Glutamatergic neuron (in vitro differentiated cells): Measurements from ENCODE around the gene FSTL4. TPM values are rescaled to one million over a fixed set of nuclear protein-coding genes. Genes with fewer than 3 reads are reported as not detected.

Source experiments
- DNase-seq: peaks from one replicate; pipeline ENCODE4 v3.0.0; 2022
- H3K27ac Mint-ChIP-seq: one replicate; pipeline ENCODE4 v1.8.0; 2020; ENCODE audit warnings: mild to moderate bottlenecking, mixed read lengths, inconsistent platforms; ENCODE audit not compliant: unreplicated experiment
- H3K27me3 Mint-ChIP-seq: one replicate; pipeline ENCODE4 v1.8.0; 2020; ENCODE audit warnings: mild to moderate bottlenecking, moderate library complexity, mixed read lengths, inconsistent platforms; ENCODE audit not compliant: unreplicated experiment
- H3K36me3 Mint-ChIP-seq: one replicate; pipeline ENCODE4 v1.8.0; 2020; ENCODE audit warnings: mild to moderate bottlenecking, mixed read lengths, inconsistent platforms; ENCODE audit not compliant: unreplicated experiment
- H3K4me1 Mint-ChIP-seq: one replicate; pipeline ENCODE4 v1.8.0; 2020; ENCODE audit warnings: mild to moderate bottlenecking, low read depth, mixed read lengths, inconsistent platforms; ENCODE audit not compliant: unreplicated experiment
- H3K4me3 Mint-ChIP-seq: one replicate; pipeline ENCODE4 v1.8.0; 2020; ENCODE audit warnings: mild to moderate bottlenecking, mixed read lengths, inconsistent platforms; ENCODE audit not compliant: unreplicated experiment
- H3K9me3 Mint-ChIP-seq: one replicate; pipeline ENCODE4 v1.8.0; 2020; ENCODE audit warnings: mild to moderate bottlenecking, moderate library complexity, mixed read lengths, inconsistent platforms; ENCODE audit not compliant: unreplicated experiment
- CTCF ChIP-seq: fragments of 200-600 bp; sonication (generic); IDR thresholded peaks from one replicate; pipeline ENCODE4 v1.5.0; 2021; ENCODE audit not compliant: partially characterized antibody, unreplicated experiment
- total RNA-seq: library from RNA; stranded (reverse); fragmentation: NEBNext Ultra II Directional; extraction: Animal tissue kit (Norgen Biotek cat#: 25700); gene quantifications from one replicate; pipeline ENCODE4 v1.2.1, GENCODE V29; 2021; ENCODE audit not compliant: unreplicated experiment

FSTL4 gene
- total RNA-seq, 1 donor from 2014 or later = 29.0 TPM

- no peak for TF ChIP-seq CTCF
- Mint-ChIP-seq H3K4me1 (peaks cover 31% of the 10 kb centered on the region), H3K27me3 (peaks cover 6% of the 10 kb centered on the region), H3K36me3 (peaks cover 7% of the 10 kb centered on the region), H3K4me3 (no peak overlapping the region), H3K27ac (no peak overlapping the region), H3K9me3 (peaks cover 6% of the 10 kb centered on the region)
- no peak for DNase-seq
Measured at GRCh38 chr5:133367984-133368383, 244.4 kb downstream of the FSTL4 start.

DNA sequence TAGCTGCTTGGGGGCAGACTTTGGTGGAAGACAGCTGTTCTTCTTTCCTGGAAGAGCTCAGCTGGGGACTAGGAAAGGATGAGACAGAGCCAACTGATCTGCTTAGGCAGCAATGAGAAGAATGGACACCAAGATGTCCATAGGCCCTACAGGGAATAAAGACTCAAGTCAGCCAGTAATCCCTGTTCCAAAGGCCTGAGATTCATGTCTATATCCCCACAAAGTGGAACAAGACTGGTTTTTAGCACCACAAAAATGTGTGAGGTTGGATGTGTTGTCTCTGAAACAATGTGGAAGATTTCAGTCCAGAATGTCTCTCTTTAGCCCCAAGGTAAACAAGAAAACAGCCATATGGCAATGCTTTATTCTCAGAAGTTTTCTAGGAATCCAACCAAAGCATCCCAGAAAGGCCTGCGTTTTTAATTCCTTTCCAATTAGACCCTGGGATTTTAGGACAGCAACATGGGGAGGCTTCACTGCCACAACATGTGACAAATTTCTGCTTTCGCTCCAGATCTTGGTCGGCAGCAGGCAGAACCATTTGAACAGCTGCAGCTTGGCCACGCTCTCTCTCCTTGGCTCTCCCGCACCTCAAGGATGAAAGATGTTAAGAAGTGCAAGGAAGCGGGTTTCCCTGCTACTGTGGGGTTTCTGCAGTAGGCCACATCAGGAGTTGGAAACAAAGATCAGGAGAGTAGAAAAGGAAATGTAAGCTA lies 245.1 kb downstream of the FSTL4 start:
- peaks cover 31% of the 10 kb centered on the region for H3K4me1 Mint-ChIP-seq
- H3K9me3 Mint-ChIP-seq = peaks cover 6% of the 10 kb centered on the region
- H3K4me3 Mint-ChIP-seq = no peak overlapping the region
- peaks cover 6% of the 10 kb centered on the region for H3K27me3 Mint-ChIP-seq
- peaks cover 7% of the 10 kb centered on the region for H3K36me3 Mint-ChIP-seq
- DNase-seq = no peak
- H3K27ac Mint-ChIP-seq = no peak overlapping the region
- TF ChIP-seq CTCF = no peak

DNA sequence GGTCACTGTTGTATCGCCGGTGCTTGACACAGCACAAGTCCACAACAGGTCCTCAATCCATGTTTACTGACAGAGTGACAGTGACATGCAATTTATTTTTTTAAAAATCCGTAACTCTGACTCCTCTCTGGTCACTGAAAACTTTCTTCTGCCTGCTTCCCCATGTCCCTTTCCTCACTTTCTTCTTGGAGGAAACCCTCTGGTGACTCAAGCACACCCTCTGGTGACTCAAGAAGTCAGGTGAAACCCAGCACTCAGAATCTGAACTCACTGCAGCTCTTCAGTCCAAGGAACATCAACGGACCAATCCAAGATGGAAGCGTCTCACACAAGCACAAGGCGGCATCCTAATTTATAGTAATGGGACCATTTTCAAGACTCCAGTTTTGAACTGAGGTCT lies 245.9 kb downstream of the FSTL4 start:
- no peak for TF ChIP-seq CTCF
- H3K4me1 Mint-ChIP-seq = peaks cover 29% of the 10 kb centered on the region

DNA sequence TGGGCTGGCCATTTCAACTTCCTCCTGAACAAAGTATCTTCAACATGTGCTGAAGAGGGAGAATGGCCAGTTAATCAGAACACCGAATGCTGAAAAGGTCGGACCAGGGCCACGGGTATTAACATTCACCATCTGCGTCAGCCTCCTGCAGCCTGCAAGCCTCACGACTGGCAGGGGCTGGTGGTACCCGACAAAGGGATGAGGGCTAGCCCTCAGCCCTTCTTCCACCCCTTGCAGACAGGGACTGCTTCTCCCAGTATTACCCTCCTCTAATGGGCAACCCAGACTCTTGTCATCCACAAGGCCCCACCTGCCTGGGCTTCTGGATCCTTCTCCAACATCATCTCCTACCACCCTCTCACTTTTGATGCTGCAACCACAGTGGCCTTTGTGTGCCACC lies 246.6 kb downstream of the FSTL4 start:
- peaks cover 29% of the 10 kb centered on the region for H3K4me1 Mint-ChIP-seq
- DNase-seq = no peak
- H3K4me3 Mint-ChIP-seq = peak overlapping the region; percentile 35
- H3K9me3 Mint-ChIP-seq = peaks cover 6% of the 10 kb centered on the region
- TF ChIP-seq CTCF = no peak
- no peak overlapping the region for H3K27ac Mint-ChIP-seq
- peaks cover 3% of the 10 kb centered on the region for H3K27me3 Mint-ChIP-seq
- H3K36me3 Mint-ChIP-seq = peaks cover 7% of the 10 kb centered on the region

More for the DNA sequence above, 245.9 kb downstream of the FSTL4 start:
- Mint-ChIP-seq H3K9me3 (peaks cover 6% of the 10 kb centered on the region), H3K36me3 (peaks cover 7% of the 10 kb centered on the region), H3K27me3 (peaks cover 6% of the 10 kb centered on the region), H3K27ac (no peak overlapping the region), H3K4me3 (peak overlapping the region; percentile 35)
- DNase-seq = no peak

DNA sequence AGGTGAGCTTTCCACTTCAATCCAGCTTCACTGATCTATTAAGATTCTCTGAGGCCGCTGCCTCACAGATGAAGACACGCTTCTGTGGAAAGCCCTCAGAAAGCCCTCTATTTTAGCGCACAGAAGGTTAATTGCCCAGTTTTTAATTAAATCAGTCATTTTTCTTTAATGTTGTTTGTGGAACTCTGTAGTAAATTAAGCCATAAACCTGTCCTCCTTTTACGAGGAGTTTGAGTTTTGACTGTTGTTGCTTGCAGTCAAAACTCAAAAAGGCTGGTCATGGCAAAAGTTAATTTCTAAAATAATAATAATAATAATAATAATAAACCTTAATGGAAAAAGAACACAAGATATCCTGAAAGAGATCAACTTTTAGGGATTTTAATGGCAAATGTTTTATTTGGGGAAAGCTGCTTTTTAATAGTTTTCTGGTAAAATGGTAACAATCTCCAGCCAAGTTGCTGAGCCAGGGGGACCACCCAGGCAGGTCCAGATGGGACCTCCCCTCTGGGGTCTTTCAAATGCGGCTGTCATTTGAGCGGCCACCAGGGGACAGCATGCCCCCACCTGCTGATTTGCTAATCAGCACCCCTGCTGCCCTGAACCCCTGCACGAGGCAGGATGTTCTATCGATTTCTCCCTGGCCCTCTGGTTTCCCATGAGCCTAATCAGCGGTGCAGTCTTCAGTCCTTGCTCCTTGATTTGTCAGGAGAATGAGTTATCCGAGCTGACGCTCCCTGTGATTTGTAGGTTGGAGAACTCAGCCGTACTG lies 247.2 kb downstream of the FSTL4 start:
- peaks cover 7% of the 10 kb centered on the region for H3K36me3 Mint-ChIP-seq
- H3K9me3 Mint-ChIP-seq = peaks cover 6% of the 10 kb centered on the region
- peaks cover 29% of the 10 kb centered on the region for H3K4me1 Mint-ChIP-seq
- TF ChIP-seq CTCF = peak; percentile 75
- peak overlapping the region; percentile 60 for H3K27ac Mint-ChIP-seq
- H3K4me3 Mint-ChIP-seq = peak overlapping the region; percentile 36
- H3K27me3 Mint-ChIP-seq = peaks cover 3% of the 10 kb centered on the region
- DNase-seq = peak; percentile 77
